ENCODE results near the gene TRIM63. TPM values are rescaled to one million over a fixed set of nuclear protein-coding genes. Genes with fewer than 3 reads are reported as not detected.
A peak's percentile ranks its signal among the peaks of the same experiment; 100 is the strongest.
"Not testable (repeated sequence)": the region's sequence is repeated elsewhere in the genome, so short reads cannot be mapped to it uniquely, and the experiment has no call there.

The TRIM63 gene
- polyA plus RNA-seq, 2 of the 4 experiments (the other 2 are of a cell fraction), result not detected

DNA sequence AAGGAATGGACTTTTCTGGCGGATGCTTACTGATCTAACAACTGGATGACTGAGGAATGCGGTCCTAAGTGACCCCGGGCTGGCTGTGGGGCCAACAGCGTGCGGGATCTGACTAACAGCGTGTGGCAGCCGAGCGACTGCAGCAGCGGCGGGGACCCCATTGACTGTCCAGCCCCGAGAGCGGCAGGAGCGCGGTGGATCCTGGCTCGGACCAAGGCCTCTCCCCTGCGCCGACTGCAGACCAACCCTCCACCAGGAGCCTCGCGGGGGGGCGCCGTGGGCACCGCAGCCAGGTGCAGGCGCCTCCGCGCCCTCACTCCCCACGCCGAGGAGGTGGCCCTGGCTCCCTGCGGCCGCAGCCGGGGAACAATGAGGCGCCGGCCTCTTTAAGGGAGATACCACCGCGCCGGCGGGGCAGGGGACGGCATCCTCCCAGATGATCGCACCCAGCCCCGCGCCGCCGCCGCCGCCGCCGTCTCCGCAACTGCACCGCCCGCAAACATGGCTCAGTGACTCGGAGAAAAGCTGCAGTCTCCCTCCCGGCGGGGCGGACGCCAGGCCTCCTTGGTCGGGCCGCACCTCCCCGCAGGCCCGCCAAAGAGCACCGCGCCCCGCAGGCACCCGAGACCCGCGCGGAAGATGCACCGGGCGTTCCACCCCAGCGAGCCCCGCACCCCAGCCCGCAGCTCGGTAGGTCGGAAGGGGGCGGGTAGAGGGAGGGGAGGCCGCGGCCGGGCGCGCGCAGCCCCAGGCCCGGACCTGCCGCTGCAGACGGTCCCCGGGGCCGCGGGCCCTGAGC, 43.5 kb upstream of the TRIM63 start:
- Histone ChIP-seq H3K4me1 (peaks cover 6% of the 10 kb centered on the region), H3K9me3 (no peaks in the 10 kb centered on the region), H3K27ac (peak overlapping the region; percentile 87 to 99), H3K4me2 (peak overlapping the region; percentile 90), H3K4me3 (peak overlapping the region; percentile 86)
- TF ChIP-seq CHD4 (IDR thresholded peaks at IDR 0.05; ENCODE audit: borderline replicate concordance) (no peak), PHF8 (IDR thresholded peaks at IDR 0.05; ENCODE audit: borderline replicate concordance, low read depth) (peak; percentile 35; the same call in 1 of the 2 replicates), ESRRA (IDR thresholded peaks at IDR 0.05; ENCODE audit: borderline replicate concordance, low read length) (no peak), USF2 (IDR thresholded peaks at IDR 0.05) (no peak), JUN (IDR thresholded peaks at IDR 0.05) (peak in 1 of 2 experiments; percentile 61; a peak in 1 of 5 replicates), GATA3 (IDR thresholded peaks at IDR 0.05; ENCODE audit: borderline replicate concordance) (no peak), POLR2A (IDR thresholded peaks at IDR 0.05; ENCODE audit: low read length) (peak; percentile 48), MAFK (IDR thresholded peaks at IDR 0.05; ENCODE audit: partially characterized antibody) (no peak), TP53 (CRISPR knock-in tag; IDR thresholded peaks at IDR 0.05) (no peak)
- TF ChIP-seq, protein P1, sequence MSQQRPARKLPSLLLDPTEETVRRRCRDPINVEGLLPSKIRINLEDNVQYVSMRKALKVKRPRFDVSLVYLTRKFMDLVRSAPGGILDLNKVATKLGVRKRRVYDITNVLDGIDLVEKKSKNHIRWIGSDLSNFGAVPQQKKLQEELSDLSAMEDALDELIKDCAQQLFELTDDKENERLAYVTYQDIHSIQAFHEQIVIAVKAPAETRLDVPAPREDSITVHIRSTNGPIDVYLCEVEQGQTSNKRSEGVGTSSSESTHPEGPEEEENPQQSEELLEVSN (IDR thresholded peaks at IDR 0.05; ENCODE audit: borderline replicate concordance, low read depth), result 0 out of 2 replicates have a peak, but pooled peaks have one; percentile 16
- POLR2A ChIA-PET, result interaction anchor here (1.0 to 1.4 kb wide), 5 partner anchors 12 to 59 kb away, joined by 3 to 8 read pairs (median 6); partner anchors contain the start of gene ZNF593
- CTCF ChIA-PET, result interaction anchor here (0.6 to 1.6 kb wide), 3 partner anchors 31 to 59 kb away, joined by 3 to 5 read pairs (median 4); partner anchors contain the start of gene ZNF593
- no peak for FAIRE-seq
- DNase-seq (ENCODE audit: low read depth in 1 of 2, low spot score in 1 of 2), result peak; percentile 64 to 68
- peak; percentile 78 to 84 for ATAC-seq
- 0% methylated on average over 7 of the region's 85 CpGs for WGBS (ENCODE audit: missing lambda C conversion rate)

DNA sequence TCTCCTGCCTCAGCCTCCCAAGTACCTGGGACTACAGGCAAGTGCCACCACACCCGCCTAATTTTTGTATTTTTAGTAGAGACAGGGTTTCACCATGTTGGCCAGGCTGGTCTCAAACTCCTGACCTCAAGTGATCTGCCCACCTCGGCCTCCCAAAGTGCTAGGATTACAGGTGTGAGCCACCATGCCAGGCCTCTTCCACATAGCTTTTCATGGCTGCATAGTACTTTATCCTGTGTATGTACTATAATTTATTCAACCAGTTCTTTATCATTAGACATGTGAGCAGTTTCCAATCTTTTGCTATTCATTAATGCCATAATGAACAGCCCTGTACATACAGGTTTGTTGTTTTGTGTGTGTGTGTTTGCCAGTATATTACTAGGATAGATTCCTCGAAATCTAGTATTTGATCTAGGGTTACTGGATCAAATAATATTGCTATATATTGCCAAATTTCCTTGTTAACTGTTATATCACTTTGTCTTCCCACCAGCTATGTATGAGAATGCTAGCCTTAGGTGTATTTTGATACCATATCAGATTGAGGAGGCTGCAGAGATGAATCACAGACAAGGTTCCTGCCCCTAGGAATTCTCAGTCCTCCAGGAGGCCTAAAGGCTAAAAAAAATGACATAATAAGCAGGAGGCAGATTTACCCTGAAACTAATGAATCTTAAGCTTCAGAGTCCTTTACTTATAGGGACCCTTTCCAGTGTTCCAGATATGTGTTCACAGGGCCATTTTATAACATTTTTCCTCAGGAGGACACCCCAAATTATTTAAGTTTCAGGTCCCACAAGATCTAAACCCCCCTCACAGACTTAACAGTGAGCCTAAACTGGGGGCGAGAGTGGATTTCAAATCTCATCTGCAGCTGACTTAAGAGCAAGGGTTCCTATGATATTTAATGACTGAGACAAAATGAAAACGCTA, 42.1 kb upstream of the TRIM63 start:
- TF ChIP-seq SMC3 (IDR thresholded peaks at IDR 0.05) (no peak), GATA3 (IDR thresholded peaks at IDR 0.05; ENCODE audit: borderline replicate concordance) (no peak), ZFP36 (IDR thresholded peaks at IDR 0.05; ENCODE audit: borderline replicate concordance, partially characterized antibody) (no peak), ESRRA (IDR thresholded peaks at IDR 0.05; ENCODE audit: borderline replicate concordance, low read length) (no peak), MAX (IDR thresholded peaks at IDR 0.05) (no peak), ZSCAN20 (CRISPR knock-in tag; IDR thresholded peaks at IDR 0.05) (no peak), HEYL (CRISPR knock-in tag; IDR thresholded peaks at IDR 0.05) (no peak), RFX5 (IDR thresholded peaks at IDR 0.05) (no peak), PBX3 (IDR thresholded peaks at IDR 0.05) (no peak), FOSB (CRISPR knock-in tag; IDR thresholded peaks at IDR 0.05) (no peak), RARB (CRISPR knock-in tag; IDR thresholded peaks at IDR 0.05) (no peak), MYC (IDR thresholded peaks at IDR 0.05; ENCODE audit: borderline replicate concordance, low read length) (no peak), POLR2A (IDR thresholded peaks at IDR 0.05; ENCODE audit: low read length) (no peak)
- TF ChIP-seq, protein P2, sequence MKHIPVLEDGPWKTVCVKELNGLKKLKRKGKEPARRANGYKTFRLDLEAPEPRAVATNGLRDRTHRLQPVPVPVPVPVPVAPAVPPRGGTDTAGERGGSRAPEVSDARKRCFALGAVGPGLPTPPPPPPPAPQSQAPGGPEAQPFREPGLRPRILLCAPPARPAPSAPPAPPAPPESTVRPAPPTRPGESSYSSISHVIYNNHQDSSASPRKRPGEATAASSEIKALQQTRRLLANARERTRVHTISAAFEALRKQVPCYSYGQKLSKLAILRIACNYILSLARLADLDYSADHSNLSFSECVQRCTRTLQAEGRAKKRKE (CRISPR knock-in tag; IDR thresholded peaks at IDR 0.05; ENCODE audit: low read depth), result no peak
- TF ChIP-seq, protein P1 (IDR thresholded peaks at IDR 0.05; ENCODE audit: borderline replicate concordance, low read depth), result no peak
- TF ChIP-seq, protein P3, sequence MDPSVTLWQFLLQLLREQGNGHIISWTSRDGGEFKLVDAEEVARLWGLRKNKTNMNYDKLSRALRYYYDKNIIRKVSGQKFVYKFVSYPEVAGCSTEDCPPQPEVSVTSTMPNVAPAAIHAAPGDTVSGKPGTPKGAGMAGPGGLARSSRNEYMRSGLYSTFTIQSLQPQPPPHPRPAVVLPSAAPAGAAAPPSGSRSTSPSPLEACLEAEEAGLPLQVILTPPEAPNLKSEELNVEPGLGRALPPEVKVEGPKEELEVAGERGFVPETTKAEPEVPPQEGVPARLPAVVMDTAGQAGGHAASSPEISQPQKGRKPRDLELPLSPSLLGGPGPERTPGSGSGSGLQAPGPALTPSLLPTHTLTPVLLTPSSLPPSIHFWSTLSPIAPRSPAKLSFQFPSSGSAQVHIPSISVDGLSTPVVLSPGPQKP (IDR thresholded peaks at IDR 0.05; ENCODE audit: low read depth, low read length), result no peak
- FAIRE-seq, result no peak
- H3K9me3 ChIP-seq, result no peaks in the 10 kb centered on the region
- POLR2A ChIA-PET, result interaction anchor here (0.6 kb wide), 1 partner anchor 22 kb away, joined by 6 read pairs; no protein-coding TSS in a partner anchor
- no peak for ATAC-seq
- peaks cover 6% of the 10 kb centered on the region for H3K4me1 ChIP-seq
- no peak overlapping the region for H3K27ac ChIP-seq
- peak overlapping the region; percentile 90 for H3K4me2 ChIP-seq
- DNase-seq (ENCODE audit: low read depth in 1 of 2, low spot score in 1 of 2), result no peak
- H3K4me3 ChIP-seq, result no peak overlapping the region
- 92% methylated on average over 5 of the region's 5 CpGs for WGBS (ENCODE audit: missing lambda C conversion rate)
- CTCF ChIA-PET, result interaction anchor here (0.6 to 1.8 kb wide), 10 partner anchors 18 to 278 kb away, joined by 3 to 18 read pairs (median 4); partner anchors contain the start of gene ZNF593

DNA sequence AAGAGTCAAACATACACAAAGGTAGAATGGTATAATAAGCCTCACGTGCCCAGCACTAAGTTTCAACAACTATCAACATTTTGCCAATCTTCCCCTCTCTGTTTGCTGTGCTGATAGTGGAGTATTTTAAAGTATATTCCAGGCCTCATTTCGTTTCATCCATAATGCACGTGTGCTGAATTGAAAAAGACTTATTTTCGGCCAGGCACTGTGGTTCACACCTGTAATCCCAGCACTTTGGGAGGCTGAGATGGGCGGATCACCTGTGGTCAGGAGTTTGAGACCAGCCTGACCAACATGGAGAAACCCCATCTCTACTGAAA, 37.8 kb upstream of the TRIM63 start:
- ChIA-PET POLR2A (interaction anchor here (1.0 kb wide), 1 partner anchor 40 kb away, joined by 7 read pairs; no protein-coding TSS in a partner anchor), CTCF (interaction anchor here (0.7 to 9.5 kb wide), 14 partner anchors 9 to 286 kb away, joined by 3 to 143 read pairs (median 4); partner anchors contain the start of gene ZNF593OS)
- H3K4me3 ChIP-seq; H3K9me3 ChIP-seq; ATAC-seq; DNase-seq (ENCODE audit: low read depth in 1 of 2, low spot score in 1 of 2); H3K4me2 ChIP-seq; H3K27ac ChIP-seq; H3K4me1 ChIP-seq; FAIRE-seq: not testable (repeated sequence)
- 36% methylated on average over 5 of the region's 5 CpGs for WGBS (ENCODE audit: missing lambda C conversion rate)
